ENCODE results near the gene FOXP1. TPM values are rescaled to one million over a fixed set of nuclear protein-coding genes. Genes with fewer than 3 reads are reported as not detected.

Gene FOXP1
- total RNA-seq, 1 donor from 2014 or later = 128 TPM

DNA sequence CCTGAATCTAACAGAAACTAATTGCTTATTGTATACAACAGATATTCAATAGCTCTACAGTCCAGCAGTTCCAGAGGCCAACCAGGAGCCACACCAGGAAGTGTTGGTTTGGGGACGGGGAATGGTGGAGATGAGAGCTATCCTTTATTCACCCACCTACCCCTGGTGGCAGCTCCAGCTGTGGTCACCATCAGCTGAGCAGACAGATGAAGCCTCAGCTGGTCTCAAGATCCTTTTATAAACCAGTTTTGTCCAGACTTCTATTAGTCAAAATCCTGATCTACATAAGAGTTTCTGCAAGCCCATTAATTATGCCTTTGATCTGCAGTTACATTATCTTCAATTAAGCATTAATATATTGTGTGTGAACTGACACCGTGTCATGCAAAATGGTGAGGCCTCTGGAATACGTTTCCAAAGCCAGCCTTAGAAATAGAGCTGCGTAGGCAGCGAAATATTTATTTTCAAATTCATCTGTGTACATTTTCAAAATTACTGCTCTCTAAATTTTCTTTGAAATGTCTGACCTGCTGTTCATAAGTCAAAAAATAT lies 488.8 kb downstream of the FOXP1 start:
- Histone ChIP-seq H3K36me3 (no peaks in the 10 kb centered on the region), H3K27me3 (no peaks in the 10 kb centered on the region), H3K4me1 (peaks cover 7% of the 10 kb centered on the region), H3K9me3 (no peaks in the 10 kb centered on the region), H3K4me3 (no peak overlapping the region), H3K27ac (no peak overlapping the region)
- intact Hi-C loops (cut with DNase I) = no loop called here
- TF ChIP-seq POLR2AphosphoS5 (IDR thresholded peaks at IDR 0.05; ENCODE audit: insufficient read depth in 1 of 2, low read depth in 1 of 2) (no peak), POLR2A (IDR thresholded peaks at IDR 0.05) (no peak), CTCF (IDR thresholded peaks at IDR 0.05) (no peak)
- DNase-seq (ENCODE audit: extremely low spot score in 2 of 2) = no peak

GRCh38 chr3:71092665-71093064 lies 490.9 kb downstream of the FOXP1 start:
- H3K27ac ChIP-seq = no peak overlapping the region
- no peak overlapping the region for H3K4me3 ChIP-seq
- no peaks in the 10 kb centered on the region for H3K4me1 ChIP-seq
- H3K9me3 ChIP-seq = no peaks in the 10 kb centered on the region
- intact Hi-C loops (cut with DNase I) = no loop called here
- DNase-seq (ENCODE audit: extremely low spot score in 2 of 2) = no peak
- H3K36me3 ChIP-seq = no peaks in the 10 kb centered on the region
- TF ChIP-seq POLR2AphosphoS5 (IDR thresholded peaks at IDR 0.05; ENCODE audit: insufficient read depth in 1 of 2, low read depth in 1 of 2) = no peak
- no peak for TF ChIP-seq POLR2A (IDR thresholded peaks at IDR 0.05)
- H3K27me3 ChIP-seq = no peaks in the 10 kb centered on the region

- no peaks in the 10 kb centered on the region for H3K27me3 ChIP-seq
- H3K36me3 ChIP-seq = no peaks in the 10 kb centered on the region
- H3K4me1 ChIP-seq = no peaks in the 10 kb centered on the region
- no peak overlapping the region for H3K27ac ChIP-seq
- no peaks in the 10 kb centered on the region for H3K9me3 ChIP-seq
- intact Hi-C loops (cut with DNase I) = no loop called here
- no peak overlapping the region for H3K4me3 ChIP-seq
- no peak for TF ChIP-seq POLR2AphosphoS5 (IDR thresholded peaks at IDR 0.05; ENCODE audit: insufficient read depth in 1 of 2, low read depth in 1 of 2)
- TF ChIP-seq POLR2A (IDR thresholded peaks at IDR 0.05) = no peak
- TF ChIP-seq CTCF (IDR thresholded peaks at IDR 0.05) = no peak
- no peak for DNase-seq (ENCODE audit: extremely low spot score in 2 of 2)
Measured at GRCh38 chr3:71090207-71090606, 493.3 kb downstream of the FOXP1 start.

DNA sequence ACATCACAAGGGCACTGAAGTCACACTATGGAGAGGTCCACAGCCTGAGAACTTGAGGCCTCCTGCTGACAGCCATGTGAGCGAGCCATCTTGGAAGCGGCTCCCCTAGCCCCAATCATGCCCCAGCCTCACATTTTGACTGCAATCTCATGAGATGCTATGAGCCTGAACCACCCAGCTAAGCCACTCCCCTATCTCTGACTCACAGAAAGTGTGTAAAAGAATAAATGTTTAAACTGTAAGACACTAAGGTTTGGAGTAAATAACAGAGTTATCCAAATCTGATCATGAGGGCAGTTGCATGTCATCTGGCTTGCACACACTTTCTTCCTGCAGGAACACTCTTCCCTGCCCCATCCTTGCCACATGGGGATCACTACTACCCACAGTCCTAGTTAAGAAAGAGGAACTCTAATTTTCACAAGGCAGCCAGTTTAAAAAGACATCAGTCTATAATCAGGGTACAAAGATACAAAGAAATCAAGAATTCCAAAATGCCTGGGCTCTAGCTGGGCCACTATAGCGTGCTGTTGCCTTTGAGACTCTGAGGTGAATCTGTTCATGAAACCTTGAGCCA lies 494.2 kb downstream of the FOXP1 start:
- H3K4me3 ChIP-seq = no peak overlapping the region
- H3K27ac ChIP-seq = no peak overlapping the region
- no peak for DNase-seq (ENCODE audit: extremely low spot score in 2 of 2)
- no peaks in the 10 kb centered on the region for H3K9me3 ChIP-seq
- intact Hi-C loops (cut with DNase I) = no loop called here
- TF ChIP-seq POLR2AphosphoS5 (IDR thresholded peaks at IDR 0.05; ENCODE audit: insufficient read depth in 1 of 2, low read depth in 1 of 2) (no peak), POLR2A (IDR thresholded peaks at IDR 0.05) (no peak), CTCF (IDR thresholded peaks at IDR 0.05) (no peak)
- no peaks in the 10 kb centered on the region for H3K27me3 ChIP-seq
- no peaks in the 10 kb centered on the region for H3K4me1 ChIP-seq
- no peaks in the 10 kb centered on the region for H3K36me3 ChIP-seq

- Histone ChIP-seq H3K4me1 (no peaks in the 10 kb centered on the region), H3K4me3 (no peak overlapping the region), H3K9me3 (no peaks in the 10 kb centered on the region), H3K36me3 (no peaks in the 10 kb centered on the region), H3K27ac (no peak overlapping the region), H3K27me3 (no peaks in the 10 kb centered on the region)
- no peak for TF ChIP-seq CTCF (IDR thresholded peaks at IDR 0.05)
- TF ChIP-seq POLR2AphosphoS5 (IDR thresholded peaks at IDR 0.05; ENCODE audit: insufficient read depth in 1 of 2, low read depth in 1 of 2) = no peak
- TF ChIP-seq POLR2A (IDR thresholded peaks at IDR 0.05) = no peak
- DNase-seq (ENCODE audit: extremely low spot score in 2 of 2) = no peak
- intact Hi-C loops (cut with DNase I) = no loop called here
Measured at GRCh38 chr3:71088742-71089141, 494.8 kb downstream of the FOXP1 start.
